ENCODE results near the gene OR4F3.
"Not testable (repeated sequence)": the region's sequence is repeated elsewhere in the genome, so short reads cannot be mapped to it uniquely, and the experiment has no call there.

The OR4F3 gene

GRCh38 chr5:181366968-181367367 is at the start of gene OR4F3:
OR4F3 (plus strand) TSS chr5:181367268.
- DNase-seq (ENCODE audit: low read depth in 2 of 2): not testable (repeated sequence)

Measured in stimulated activated CD8-positive, alpha-beta memory T cell treated with anti-CD3 and anti-CD28 coated beads, Interleukin-2, amount 100 ng/mL, for 1 hour (primary cell).